ENCODE measurements around the gene TSHZ1.

The TSHZ1 gene

DNA sequence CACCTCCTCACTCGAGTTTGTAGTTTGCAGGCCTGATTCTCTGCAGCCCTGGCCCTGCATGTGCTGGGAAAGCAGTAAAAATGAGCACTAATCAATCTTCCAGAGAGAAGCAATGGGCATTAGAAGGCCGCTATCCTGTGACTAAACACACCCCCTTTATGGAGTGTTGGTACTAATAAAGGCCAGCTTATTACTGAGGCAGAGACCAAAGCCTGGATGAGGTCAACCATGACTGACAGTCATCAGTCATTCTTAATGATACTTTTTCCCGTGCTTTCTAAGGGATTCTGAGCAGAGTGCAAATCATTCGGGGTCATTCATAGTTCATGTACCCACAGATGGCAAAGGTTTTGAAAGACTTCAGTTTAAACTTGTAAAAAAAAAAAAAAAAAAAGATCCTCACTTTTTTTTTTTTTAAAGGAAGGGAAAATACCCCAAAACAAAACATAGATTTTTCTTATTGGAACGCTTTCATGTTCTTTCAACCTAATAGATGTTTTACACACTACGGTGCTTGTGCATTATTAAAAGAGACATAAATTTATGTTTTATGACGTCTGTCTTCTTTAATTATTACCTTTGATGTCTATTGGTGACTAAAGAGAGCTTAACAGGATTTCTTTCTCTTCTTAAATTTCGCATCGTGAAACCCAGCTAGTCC, 13.2 kb downstream of the TSHZ1 start:
- no peak for DNase-seq

DNA sequence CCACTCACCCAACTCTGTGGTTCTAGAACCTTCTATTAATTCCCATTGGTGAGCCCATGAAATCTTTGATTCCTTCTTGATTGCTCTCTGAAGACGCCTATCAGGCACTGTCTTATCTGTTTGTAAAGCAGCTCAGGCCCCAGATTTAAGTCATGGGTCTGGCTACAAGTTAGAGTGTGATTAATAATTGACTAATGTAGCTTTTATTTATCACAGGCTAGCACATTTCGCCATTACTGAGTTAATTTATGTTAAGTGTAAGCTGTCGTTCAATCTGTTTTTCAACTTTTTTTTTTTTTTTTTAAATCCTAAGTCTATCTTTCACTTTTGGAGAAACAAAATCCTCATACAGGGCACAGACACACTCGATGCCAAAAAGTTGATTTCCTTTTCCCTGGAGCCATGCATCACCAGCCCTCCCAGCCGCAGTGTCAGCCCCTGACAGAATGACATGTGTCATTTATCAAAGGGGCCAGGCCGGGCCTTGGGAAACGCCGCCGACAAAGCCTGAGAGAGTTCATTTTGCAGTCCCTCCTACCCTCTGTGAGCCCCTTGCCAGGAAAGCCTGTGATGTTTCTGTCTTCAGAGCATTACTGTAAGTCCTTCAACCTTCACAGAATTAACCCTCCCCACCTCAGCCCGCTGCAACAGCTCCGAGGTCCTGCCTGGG, 15.8 kb downstream of the TSHZ1 start:
- DNase-seq: peak; percentile 36

DNA sequence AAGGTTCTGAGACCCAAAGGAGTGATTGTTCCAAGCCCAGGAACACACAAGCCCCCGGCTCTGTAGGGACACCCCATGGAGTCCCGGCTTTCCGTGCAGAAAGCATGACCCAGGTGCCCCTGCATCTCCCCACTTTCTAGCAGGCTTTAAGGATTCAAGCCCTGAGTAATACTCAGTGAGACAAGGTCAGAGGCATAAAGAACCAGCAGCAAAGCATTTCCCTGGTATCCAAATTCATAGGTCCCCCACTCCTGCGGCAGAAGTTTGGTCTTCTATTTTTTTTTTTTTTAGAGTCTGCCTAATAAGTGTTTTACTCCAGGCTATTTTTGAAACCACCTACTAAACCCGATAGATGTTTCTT, 16.3 kb downstream of the TSHZ1 start:
- DNase-seq: no peak

DNA sequence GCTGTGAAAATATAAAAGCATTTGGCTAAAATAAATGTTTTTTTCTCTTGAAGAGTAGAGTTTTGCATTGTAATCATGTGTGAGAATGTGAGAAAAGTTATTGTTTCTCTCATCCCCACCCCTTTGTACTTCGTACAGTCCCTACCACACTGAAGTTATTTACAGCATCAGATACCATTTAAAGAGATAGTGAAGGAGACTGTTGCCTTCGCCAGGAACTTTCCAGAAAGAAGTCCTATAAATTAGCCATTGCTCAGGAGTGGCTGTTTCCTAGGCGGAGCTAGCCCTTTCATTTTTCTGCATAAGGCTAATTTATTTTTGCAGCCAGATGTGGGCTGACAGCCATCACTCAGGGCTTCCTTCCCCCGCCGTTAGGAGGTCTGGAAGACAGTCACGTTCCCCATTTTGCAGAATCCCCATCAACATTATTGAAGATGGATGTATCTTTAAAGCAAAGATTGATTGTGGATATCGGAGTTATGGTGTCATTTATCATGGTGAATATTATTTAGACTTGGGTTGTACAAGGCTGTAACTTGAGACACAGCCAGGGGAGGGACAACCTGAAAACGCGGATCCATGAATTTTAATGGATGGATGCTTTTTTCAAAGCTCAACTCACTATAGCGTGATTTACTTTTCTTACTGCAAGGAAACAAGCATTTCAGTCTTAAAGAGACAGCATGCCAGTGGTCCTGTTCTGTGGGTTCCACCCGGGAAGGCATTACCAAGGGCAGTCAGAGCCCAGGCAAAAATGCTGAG, 17.1 kb downstream of the TSHZ1 start:
- no peak for DNase-seq

DNA sequence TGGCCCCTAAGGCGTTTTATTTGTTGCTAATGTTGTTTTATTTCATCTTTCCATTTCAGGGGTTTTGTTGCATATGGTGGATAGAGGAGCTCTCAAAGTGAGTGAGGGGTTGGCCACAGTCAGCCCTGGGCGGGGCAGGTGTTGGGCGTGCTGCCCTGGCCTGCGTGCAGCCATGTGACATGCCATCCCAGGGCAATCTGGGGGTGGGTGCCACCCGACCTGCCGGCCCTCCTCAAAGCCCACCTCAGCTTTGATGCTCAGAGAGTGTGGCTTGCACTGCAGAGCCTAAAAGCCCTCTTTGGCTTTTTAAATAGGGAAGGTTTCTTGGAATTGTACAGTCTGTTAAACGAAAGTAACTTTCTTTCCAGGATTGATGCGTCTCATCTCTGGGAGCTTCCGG, 18.4 kb downstream of the TSHZ1 start:
- no peak for DNase-seq

DNA sequence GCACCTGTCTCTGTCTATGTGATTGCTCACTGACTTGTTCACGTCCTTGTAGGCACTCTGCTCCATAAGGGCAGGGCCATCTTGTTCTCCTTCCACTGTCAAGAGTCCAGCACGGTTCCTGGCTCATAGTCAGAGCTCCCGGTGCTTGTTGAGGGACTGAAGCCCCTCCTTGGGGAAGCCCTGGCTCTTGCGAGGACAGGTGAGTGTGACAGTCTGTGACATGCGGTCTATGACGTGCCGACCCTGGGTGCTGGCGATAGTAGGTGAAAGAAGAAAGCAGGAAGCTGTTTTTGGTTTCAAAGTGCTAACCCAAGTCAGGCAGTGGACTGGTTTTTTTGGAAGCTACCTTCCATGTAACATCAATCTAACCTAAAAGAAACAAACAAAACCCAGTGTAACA, 18.8 kb downstream of the TSHZ1 start:
- no peak for DNase-seq

DNA sequence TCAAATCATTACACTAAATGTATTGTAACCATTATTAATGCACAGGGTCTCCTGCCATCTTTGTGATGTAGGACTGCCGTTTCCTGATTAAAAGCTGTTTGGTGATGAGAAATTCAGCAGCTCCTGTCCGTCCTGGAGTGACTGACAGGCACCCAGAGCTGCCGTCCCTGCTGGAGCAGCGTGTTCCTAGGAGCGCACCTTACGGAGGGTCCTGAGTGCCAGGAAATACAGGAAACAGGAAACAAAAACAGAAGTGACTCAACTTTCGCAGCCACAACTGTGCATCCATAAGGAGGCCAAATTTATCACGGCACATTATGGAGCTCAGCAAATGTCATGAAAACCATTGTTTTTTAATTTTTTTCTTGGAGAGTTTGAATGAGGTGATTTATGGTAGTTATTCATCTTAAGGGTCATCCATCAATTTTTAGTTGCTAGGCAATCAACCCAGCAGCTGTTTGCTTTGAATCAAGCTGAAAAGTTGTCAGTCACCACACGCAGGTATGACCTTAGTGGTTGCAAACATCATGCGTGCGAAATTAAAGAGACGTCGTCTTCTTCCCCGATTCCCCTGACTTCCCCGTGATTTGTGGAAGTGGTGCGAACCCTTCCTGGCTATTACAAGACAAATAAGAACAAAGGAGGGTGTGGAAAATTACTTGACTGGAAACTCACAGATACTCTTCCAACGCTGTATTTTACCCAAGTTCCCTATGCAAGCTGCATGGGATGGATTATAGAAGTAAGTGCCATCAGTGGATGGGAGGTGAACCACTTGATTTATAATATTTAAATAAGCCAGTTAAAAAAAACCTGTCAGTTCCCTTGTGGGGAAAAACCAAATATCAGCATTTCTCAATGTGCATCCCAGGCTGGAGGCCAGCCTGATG, 19.8 kb downstream of the TSHZ1 start:
- no peak for DNase-seq

DNA sequence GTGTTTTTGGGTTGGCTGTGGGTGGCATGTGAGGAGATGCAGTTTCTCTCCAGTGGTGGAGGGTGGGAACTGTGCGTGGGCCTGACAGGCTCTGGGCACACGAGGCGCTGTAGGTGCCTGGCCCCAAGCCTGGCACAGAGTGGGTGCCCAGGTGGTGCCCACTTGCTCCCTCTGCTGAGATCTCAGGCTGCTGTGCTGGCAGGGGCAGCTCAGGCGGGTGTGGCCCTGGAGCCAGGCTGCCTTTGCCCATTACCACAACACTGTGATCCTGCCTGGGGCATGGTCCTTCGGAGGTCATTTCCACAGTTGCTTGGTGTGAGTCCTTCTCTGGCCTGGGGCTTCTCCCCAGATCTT, 20.4 kb downstream of the TSHZ1 start:
- no peak for DNase-seq

DNA sequence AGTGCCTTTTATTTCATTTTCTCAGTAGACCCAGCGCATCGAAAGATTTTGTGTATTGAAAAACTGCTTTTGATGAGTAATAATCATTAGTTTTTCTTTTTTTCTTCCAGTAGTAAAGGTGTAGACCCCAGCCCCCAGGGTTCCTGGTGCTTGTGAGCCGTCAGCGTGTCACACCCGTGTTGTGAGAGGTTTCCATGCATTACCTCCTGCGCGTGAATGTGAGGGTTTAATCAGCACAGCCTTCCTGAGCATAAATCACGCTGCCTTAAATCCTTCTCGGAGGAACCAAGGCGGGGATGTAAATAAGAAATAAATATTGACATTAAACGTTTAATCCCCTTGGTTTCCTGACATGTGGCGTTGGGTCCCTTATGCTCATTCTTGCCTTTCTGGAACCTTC, 24.3 kb downstream of the TSHZ1 start:
- no peak for DNase-seq

DNA sequence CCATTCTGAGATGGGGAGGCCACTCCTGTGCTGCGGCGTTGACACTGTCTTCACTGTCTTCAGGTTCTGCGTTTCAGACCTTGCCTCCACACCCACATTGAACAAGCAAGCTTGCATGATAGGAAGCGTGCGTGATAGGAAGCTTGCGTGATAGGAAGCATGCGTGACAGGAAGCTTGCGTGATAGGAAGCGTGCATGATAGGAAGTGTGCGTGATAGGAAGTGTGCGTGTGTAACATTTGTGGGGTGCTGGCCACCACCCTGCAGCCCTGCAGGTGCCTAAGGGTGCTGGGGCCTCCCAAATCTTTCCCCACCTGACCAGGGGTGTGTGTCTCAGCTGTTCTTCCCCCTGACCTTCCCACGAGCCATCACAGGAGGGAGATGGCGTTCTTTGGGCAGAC, 25.3 kb downstream of the TSHZ1 start:
- DNase-seq: no peak

DNA sequence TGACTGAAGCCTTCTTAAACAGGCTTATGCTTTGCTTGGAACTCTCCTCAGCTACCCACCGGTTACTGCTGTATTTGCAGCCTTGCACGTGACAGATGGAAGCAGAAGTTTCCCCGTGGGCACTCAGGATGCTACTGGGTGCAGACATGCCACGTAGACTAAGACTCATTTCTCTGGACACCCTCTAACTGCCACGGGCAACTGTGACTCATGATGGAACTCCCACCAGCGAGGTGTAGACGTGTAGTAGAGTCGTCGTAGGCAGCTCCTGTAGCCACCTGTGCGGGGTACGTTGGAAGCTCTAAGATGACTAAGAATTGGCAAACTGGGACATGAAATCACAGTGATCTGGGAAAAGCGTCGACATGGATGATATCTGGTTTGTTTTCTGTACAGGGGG, 27.5 kb downstream of the TSHZ1 start:
- no peak for DNase-seq

DNA sequence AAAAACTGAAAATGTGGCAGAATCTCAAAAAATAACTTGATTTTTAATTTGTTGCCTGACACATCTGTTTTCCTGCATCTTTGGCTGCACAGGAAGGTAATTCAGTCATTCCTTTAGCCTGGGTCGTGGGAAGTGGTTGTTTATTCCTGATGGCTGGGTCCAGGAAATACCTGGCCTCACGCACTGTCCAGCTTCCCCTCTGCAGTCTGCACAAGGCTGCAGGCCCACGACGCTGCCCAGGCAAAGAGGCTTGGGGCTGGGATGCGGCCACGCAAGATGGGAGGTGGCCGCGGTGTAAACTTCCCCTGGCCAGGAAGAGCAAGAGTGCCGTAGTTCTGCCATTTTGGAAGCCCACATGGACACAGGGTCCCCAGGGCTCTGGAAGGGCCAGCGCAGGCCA, 28.2 kb downstream of the TSHZ1 start:
- DNase-seq: no peak

DNA sequence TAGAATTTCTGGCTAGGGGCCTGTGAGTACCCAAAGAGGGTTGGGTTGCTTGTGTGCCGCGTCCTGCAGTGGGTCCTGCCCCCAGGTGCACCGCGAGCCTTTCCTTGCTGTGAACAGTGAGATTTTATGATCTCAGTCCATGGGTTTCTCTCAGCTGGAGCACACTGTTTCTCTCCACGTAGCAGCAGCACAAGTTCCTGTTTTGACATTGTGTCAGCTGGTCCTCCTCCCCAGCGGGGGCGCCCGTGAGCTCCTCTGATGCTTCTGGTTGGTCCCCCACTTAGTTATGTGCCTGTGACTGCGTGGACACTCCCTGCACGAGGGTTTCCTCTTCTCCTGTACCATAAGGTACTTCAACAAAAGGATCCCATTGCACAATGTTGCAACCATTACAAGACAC, 29.8 kb downstream of the TSHZ1 start:
- DNase-seq: peak; percentile 12

DNA sequence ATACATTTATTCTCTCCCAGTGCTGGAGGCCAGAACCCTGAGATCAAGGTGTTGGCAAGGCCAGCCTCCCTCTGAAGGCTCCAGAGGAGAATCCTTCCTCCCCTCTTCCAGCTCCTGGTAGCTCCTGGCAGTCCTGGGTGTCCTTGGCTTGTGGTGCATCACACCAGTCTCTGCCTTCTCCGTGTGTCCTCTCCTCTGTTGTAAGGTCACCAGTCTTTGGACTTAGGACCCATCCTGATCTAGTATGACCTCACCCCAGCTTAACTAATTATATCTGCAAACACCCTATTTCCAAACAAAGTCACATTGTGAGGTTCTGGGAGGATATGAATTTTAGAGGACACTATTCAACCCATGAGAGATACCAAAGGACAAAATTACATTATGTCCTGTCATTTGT, 31.1 kb downstream of the TSHZ1 start:
- DNase-seq: no peak

DNA sequence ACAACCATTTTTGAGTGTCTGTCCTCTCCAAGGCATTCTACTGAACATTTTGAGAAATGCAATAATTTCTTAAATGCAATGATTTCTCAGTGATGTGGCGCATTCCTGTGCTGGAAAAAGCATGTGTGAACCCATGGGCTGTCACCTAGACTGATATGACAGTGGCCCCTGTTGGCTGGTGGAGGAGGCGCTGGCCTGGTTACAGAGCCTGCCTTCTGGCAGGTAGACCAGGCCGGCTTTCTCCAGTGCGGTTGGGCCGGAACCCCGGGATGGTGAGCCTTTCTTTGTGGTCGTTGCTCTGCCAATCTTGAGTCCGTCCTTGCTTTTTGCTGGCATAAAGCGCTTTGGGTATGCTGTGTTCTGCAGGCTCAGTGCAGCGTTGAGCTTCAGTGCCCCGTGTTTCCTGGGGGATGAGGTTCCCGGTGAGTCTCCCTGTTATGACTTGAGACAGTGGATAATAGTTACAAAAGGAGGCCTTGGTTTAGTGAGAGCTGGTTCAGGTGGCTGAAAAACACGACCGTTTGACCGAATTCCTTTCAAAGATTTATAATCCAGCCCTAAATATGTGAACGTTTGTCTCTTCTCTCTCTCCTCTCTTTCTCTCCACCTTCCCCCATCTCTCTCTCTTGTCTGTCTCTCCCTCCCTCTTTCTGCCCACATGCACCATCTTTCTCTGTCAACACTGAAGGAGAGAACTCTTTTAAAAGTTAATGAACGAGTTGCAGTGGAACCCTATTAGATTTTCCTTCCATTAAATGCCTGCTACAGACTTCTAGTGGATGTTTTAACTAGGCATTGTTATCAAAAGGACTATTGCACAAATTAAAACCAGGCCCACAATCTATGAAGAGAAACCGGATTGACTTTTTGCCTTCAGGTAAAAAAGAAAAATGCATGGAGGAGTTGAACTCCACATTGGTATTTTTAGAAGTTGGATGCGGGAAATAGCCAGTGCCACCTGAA, 34.0 kb downstream of the TSHZ1 start:
- DNase-seq: peak; percentile 30

DNA sequence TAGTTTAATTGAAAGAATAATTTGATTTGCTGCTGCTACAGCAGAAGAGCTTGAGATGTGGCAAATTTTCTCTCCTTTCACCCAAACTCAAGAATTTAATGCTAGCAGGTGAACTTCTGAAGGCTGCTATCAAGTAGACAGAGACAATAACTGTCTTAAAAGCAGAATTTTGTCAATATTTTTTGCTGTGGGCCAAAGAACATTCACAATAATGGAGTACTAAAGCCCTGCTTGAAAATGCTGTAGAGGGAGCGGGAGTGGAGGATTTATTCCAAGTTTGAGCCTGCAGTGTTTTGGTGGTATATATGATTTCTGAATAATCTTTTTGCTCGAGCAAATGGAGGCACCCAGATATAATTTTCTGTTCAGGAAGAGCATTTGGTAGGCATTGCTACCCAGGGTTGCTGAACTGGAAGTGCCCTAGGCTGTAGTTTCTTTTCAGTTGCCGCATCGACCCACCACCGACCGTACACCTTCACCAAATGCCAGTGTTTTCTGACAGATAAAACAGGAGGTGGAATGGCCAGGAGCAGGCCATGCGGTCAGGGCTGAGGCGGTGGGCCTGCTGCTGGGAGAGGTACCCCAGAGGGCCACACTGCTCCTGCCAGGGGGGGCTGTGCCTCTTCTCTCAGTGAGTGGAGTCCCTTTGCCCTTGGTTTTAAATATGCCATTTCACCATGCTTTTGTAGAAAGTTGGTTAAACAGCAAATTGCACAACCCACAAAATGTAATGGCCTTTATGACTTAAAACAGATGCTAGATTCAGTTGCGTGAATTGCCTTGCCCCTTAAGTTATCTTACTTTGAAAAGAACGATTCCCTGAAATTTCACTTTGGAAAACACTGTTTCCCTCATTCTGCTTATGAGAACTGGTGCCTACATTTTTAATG, 36.4 kb downstream of the TSHZ1 start:
- DNase-seq: peak; percentile 40

DNA sequence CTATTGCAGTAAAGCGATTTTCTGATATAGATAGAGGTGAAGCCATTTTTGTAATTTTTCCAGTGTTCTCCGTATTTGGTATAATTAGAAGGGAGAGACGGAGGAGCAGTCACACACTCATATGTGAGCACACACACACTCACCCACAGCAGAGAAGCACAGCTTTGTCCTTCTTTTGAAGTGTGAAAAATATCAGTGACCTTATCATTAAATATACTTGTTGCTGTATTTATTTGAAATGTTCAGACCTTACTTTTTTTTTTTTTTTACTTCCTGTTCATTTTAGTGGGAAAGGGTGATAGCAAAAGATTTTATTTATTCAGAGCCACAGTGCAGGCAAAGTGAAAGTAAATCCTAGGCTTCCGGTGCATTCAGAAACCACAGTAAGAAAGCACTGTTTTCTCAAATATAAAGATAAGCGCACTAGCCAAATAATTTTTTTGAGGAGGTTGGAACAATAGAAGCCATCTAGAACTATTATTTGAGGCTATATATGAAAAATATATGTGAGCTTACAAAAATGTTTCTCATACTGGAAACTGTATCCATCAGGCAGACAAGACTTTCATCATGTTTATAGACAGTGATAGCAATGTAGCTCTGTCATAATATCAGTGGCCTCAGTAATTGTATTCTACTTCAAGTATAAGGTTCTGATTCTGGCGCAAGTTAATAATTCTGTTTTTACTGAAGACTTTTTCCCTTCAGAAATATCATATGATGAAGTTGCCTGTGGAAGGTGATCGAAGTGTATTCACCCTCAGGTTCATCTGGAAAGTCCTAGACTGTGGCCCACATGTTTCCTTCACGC, 37.2 kb downstream of the TSHZ1 start:
- DNase-seq: peak; percentile 69

DNA sequence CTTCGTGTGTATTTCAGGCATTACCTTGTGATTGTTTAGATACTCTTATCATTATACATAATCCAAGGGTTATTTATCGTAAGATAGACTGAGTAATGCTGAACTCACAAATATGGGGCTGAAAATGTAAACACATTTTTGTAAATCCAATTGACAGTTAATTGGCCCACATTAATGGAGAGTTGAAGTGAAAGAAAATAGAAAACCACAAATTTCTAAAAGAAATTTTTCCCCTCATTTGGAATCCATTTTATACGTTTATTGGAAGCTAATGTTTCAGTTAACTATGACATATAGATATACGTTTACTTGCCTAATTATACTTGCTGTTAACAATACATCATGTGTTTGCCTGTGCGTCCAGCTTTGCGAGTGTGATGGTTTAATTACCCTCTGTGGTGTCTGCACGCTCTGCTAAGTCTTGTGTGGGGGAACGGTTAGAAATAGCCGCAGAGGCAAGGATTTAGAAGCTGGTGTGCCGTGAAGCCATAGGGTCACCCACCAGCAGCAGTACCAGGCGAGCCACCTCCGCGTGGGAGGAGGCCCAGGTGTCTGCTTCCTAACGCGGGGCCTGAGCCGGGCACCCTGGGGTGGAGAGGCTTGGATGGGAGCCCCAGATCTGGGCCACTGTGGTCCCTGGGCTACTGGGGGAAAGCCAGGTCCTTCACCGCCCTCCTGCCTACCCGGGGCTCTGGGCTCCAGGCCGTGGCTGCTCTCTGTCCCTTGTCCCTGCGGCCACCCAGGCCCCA, 38.0 kb downstream of the TSHZ1 start:
- DNase-seq: no peak

DNA sequence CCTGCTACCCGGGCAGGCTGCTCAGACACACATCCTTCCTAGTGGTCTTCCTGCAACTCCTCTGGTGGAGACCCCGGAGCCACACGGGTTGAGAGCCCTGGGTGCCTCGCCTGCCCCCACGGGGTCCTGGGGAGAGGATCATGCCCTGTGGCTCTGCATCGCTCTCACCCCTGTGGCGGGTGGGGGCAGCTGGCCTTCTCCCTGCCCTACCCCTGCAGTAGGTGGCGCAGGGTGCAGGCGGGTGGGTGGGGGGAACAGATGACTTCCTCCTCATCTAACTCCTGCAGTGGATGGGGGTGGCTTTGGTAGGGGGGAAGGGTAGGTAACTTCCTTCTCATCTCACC, 38.5 kb downstream of the TSHZ1 start:
- DNase-seq: no peak
